Measurements from ENCODE around the gene HAGH.

DNA sequence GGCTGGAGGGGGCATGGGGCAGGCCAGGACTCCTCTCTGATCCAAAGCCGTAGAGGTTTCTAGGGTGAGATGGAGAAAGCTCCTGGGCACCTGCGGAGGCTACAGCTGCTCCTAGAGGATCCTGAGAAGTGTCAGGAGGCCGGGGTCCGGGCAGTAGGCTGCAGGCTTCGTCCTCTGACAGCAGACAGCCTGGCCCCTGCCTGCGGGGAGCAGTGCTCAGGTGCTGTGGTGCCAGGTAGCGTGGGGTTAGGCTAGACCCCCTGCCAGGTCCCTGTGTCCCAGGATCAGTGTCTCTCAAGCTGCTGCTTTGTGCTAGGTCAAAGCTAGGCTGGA lies 52.2 kb downstream of the HAGH start:
- TF ChIP-seq, protein P1, sequence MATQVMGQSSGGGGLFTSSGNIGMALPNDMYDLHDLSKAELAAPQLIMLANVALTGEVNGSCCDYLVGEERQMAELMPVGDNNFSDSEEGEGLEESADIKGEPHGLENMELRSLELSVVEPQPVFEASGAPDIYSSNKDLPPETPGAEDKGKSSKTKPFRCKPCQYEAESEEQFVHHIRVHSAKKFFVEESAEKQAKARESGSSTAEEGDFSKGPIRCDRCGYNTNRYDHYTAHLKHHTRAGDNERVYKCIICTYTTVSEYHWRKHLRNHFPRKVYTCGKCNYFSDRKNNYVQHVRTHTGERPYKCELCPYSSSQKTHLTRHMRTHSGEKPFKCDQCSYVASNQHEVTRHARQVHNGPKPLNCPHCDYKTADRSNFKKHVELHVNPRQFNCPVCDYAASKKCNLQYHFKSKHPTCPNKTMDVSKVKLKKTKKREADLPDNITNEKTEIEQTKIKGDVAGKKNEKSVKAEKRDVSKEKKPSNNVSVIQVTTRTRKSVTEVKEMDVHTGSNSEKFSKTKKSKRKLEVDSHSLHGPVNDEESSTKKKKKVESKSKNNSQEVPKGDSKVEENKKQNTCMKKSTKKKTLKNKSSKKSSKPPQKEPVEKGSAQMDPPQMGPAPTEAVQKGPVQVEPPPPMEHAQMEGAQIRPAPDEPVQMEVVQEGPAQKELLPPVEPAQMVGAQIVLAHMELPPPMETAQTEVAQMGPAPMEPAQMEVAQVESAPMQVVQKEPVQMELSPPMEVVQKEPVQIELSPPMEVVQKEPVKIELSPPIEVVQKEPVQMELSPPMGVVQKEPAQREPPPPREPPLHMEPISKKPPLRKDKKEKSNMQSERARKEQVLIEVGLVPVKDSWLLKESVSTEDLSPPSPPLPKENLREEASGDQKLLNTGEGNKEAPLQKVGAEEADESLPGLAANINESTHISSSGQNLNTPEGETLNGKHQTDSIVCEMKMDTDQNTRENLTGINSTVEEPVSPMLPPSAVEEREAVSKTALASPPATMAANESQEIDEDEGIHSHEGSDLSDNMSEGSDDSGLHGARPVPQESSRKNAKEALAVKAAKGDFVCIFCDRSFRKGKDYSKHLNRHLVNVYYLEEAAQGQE (IDR thresholded peaks at IDR 0.05) = no peak
- TF ChIP-seq, protein P2, sequence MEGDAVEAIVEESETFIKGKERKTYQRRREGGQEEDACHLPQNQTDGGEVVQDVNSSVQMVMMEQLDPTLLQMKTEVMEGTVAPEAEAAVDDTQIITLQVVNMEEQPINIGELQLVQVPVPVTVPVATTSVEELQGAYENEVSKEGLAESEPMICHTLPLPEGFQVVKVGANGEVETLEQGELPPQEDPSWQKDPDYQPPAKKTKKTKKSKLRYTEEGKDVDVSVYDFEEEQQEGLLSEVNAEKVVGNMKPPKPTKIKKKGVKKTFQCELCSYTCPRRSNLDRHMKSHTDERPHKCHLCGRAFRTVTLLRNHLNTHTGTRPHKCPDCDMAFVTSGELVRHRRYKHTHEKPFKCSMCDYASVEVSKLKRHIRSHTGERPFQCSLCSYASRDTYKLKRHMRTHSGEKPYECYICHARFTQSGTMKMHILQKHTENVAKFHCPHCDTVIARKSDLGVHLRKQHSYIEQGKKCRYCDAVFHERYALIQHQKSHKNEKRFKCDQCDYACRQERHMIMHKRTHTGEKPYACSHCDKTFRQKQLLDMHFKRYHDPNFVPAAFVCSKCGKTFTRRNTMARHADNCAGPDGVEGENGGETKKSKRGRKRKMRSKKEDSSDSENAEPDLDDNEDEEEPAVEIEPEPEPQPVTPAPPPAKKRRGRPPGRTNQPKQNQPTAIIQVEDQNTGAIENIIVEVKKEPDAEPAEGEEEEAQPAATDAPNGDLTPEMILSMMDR (IDR thresholded peaks at IDR 0.05) = no peak
- no peak for TF ChIP-seq POLR2A (IDR thresholded peaks at IDR 0.05; ENCODE audit: low read length)
